C4-2B (cell line): Measurements from ENCODE around the gene NHERF2.

ENCODE experiments used
- ZFX ChIP-seq: fragments of 450-650 bp; IDR thresholded peaks from 2 replicates; pipeline ENCODE4 v1.6.1; 2017
- TF ChIP-seq, protein P1 (sequence below): fragments of 450-650 bp; conservative IDR thresholded peaks from 2 replicates; pipeline ENCODE4 v1.5.1; 2017; ENCODE audit warnings: mild to moderate bottlenecking

GRCh38 chr16:2002406-2003230 is 24.1 kb upstream of the NHERF2 start:
- TF ChIP-seq, protein P1, sequence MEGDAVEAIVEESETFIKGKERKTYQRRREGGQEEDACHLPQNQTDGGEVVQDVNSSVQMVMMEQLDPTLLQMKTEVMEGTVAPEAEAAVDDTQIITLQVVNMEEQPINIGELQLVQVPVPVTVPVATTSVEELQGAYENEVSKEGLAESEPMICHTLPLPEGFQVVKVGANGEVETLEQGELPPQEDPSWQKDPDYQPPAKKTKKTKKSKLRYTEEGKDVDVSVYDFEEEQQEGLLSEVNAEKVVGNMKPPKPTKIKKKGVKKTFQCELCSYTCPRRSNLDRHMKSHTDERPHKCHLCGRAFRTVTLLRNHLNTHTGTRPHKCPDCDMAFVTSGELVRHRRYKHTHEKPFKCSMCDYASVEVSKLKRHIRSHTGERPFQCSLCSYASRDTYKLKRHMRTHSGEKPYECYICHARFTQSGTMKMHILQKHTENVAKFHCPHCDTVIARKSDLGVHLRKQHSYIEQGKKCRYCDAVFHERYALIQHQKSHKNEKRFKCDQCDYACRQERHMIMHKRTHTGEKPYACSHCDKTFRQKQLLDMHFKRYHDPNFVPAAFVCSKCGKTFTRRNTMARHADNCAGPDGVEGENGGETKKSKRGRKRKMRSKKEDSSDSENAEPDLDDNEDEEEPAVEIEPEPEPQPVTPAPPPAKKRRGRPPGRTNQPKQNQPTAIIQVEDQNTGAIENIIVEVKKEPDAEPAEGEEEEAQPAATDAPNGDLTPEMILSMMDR: no peak
- no peak for TF ChIP-seq ZFX
